ENCODE results near the gene SLC2A3. TPM values are rescaled to one million over a fixed set of nuclear protein-coding genes. Genes with fewer than 3 reads are reported as not detected.

Gene SLC2A3
- total and polyA plus RNA-seq, 4 donors: 2.1 to 20.6 (median 7.0) TPM

DNA sequence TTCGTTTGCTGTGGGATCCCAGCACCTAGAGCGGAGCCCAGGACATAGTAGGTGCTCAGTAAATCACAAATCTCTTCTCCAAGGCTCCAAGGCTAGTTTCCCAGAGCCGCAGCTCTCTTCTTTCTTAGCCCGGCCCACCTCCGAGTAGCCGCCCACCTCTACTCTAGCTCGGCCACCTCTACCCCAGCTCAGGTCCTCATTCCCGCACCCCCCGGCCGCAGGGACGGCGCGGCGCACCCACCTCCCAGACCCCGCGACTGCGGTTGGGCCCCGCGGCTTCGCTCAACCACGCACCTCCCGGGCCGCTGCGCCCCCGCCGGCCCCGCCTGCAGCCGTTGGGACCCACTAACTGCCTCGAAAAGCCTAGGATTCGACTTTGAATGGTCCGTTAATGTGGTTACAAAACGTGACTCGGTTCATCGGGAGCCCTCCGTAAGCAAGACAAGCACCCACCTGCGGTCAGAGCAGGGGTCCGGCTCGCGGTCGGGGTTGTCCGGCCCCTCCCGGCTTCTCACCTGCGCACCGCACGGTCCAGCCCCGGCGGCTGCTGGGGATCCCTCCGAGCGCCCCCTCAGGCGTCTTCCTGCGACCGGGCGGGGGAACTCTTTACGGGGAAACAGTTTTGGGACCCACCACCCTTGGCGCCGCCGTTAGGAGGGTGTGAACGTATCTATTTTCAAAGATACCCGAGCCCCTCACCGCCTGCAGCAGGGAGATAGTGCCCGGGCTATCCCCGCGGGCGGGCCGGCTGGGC, 63.2 kb downstream of the SLC2A3 start, which contains the start of gene SLC2A14:
Gene SLC2A14, minus strand, starts transcription at position 350 of the 754 bp plus-strand sequence. CDS start 3,035 bp downstream, outside the sequence.
- Histone ChIP-seq H3K27ac (ENCODE audit: low read depth in 1 of 2, low read length in 2 of 2) (no peak within 1 kb of the TSS), H3K9ac (ENCODE audit: low read depth in 1 of 2, low read length in 2 of 2) (no peak within 1 kb of the TSS)

DNA sequence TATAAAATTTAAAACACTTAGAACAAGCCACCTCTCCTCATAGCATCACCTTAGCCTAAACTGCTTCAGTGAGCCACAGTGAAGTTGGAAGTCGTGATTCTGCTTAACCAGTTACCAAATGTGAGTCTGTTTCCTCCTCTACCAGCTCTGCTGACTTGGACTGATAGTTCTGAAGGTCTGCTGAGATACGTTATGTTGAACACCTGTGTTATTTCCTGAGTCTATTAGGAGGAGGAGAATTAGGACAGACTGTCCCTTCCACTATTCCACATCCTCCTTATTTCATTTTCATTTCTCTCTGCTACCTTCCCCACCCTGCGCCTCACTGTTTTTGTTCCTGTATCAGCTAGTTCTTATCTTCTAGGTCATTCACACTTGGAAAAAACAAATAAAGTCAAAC, 65.7 kb downstream of the SLC2A3 start:
- Histone ChIP-seq H3K9me3 (ENCODE audit: control insufficient read depth in 4 of 4, low read length in 3 of 4) (no peaks in the 10 kb centered on the region), H3K27ac (ENCODE audit: low read depth in 1 of 2, low read length in 2 of 2) (no peak overlapping the region), H3K9ac (ENCODE audit: low read depth in 1 of 2, low read length in 2 of 2) (no peak overlapping the region), H3K4me1 (ENCODE audit: control insufficient read depth in 4 of 4, insufficient read depth in 4 of 4, low read length in 3 of 4) (peaks cover 0 to 2% (median 0%) of the 10 kb centered on the region in 4 donors), H3K27me3 (ENCODE audit: control insufficient read depth in 4 of 4, insufficient read depth in 4 of 4, low read length in 3 of 4) (peaks cover 0 to 6% (median 0%) of the 10 kb centered on the region in 4 donors), H3K36me3 (ENCODE audit: control insufficient read depth in 4 of 4, insufficient read depth in 3 of 4, low read depth in 1 of 4, low read length in 3 of 4) (no peaks in the 10 kb centered on the region), H3K4me3 (ENCODE audit: low read depth in 1 of 3, low read length in 3 of 3) (no peak overlapping the region)
- TF ChIP-seq EGR1 (IDR thresholded peaks at IDR 0.05; ENCODE audit: low read depth in 2 of 2) (no peak), FOXA1 (IDR thresholded peaks at IDR 0.05) (no peak), JUND (IDR thresholded peaks at IDR 0.05) (no peak), HNF4A (conservative IDR thresholded peaks at IDR 0.05) (no peak), SP1 (IDR thresholded peaks at IDR 0.05) (no peak), GABPA (IDR thresholded peaks at IDR 0.05 in 1 of 2, conservative IDR thresholded peaks at IDR 0.05 in 1 of 2) (no peak), TAF1 (conservative IDR thresholded peaks at IDR 0.05) (no peak), REST (IDR thresholded peaks at IDR 0.05) (no peak), CTCF (IDR thresholded peaks at IDR 0.05; ENCODE audit: low read depth, low read length, missing input control) (no peak)
- TF ChIP-seq, protein P1, sequence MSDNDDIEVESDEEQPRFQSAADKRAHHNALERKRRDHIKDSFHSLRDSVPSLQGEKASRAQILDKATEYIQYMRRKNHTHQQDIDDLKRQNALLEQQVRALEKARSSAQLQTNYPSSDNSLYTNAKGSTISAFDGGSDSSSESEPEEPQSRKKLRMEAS (IDR thresholded peaks at IDR 0.05): no peak
- DNase-seq (ENCODE audit: low spot score): no peak
- 46% methylated on average over 3 of the region's 3 CpGs for whole genome bisulfite sequencing

More for the DNA sequence above, 63.2 kb downstream of the SLC2A3 start, which contains the start of gene SLC2A14:
- 21% methylated on average over 65 of the region's 65 CpGs for WGBS
- Histone ChIP-seq H3K4me3 (ENCODE audit: low read depth in 1 of 3, low read length in 3 of 3) (peak within 1 kb of the TSS in 1 of 3 donors; percentile 1), H3K9me3 (ENCODE audit: control insufficient read depth in 4 of 4, low read length in 3 of 4) (no peaks in the 10 kb centered on the region), H3K36me3 (ENCODE audit: control insufficient read depth in 4 of 4, insufficient read depth in 3 of 4, low read depth in 1 of 4, low read length in 3 of 4) (no peaks in the 10 kb centered on the region), H3K4me1 (ENCODE audit: control insufficient read depth in 4 of 4, insufficient read depth in 4 of 4, low read length in 3 of 4) (peaks cover 0 to 2% (median 0%) of the 10 kb centered on the region in 4 donors), H3K27me3 (ENCODE audit: control insufficient read depth in 4 of 4, insufficient read depth in 4 of 4, low read length in 3 of 4) (peaks cover 0 to 6% (median 0%) of the 10 kb centered on the region in 4 donors)
- peak; percentile 83 for DNase-seq (ENCODE audit: low spot score)
- no peak for TF ChIP-seq FOXA2 (IDR thresholded peaks at IDR 0.05)
- TF ChIP-seq, protein P2, sequence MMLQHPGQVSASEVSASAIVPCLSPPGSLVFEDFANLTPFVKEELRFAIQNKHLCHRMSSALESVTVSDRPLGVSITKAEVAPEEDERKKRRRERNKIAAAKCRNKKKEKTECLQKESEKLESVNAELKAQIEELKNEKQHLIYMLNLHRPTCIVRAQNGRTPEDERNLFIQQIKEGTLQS (IDR thresholded peaks at IDR 0.05): no peak
- TF ChIP-seq, protein P1 (IDR thresholded peaks at IDR 0.05): no peak
- TF ChIP-seq TAF1 (conservative IDR thresholded peaks at IDR 0.05): no peak

Small RNA genes lying within 50 kb of the gene (small RNA-seq; reads per million reads assigned to genes)
- gene RF00019: not detected

Other genes starting within 250 kb of the SLC2A3 start
- not detected for gene GDF3, start 240.4 kb downstream of the SLC2A3 start, total RNA-seq
- gene GDF3, start 240.4 kb downstream of the SLC2A3 start, polyA plus RNA-seq: not detected
- gene DPPA3, start 224.8 kb downstream of the SLC2A3 start, total RNA-seq: not detected
- gene DPPA3, start 224.8 kb downstream of the SLC2A3 start, polyA plus RNA-seq: not detected
- gene CLEC4C, start 188.8 kb downstream of the SLC2A3 start, total RNA-seq: under 1 TPM in 1 of 2 donors, not detected in 1; 0.33 TPM
- not detected for gene CLEC4C, start 188.8 kb downstream of the SLC2A3 start, polyA plus RNA-seq
- not detected for gene NANOGNB, start 171.0 kb downstream of the SLC2A3 start, total RNA-seq
- gene NANOGNB, start 171.0 kb downstream of the SLC2A3 start, polyA plus RNA-seq: not detected
- gene NANOG, start 146.8 kb downstream of the SLC2A3 start, total RNA-seq: under 1 TPM in 1 of 2 donors, not detected in 1; 0.17 TPM
- under 1 TPM in 1 of 2 donors, not detected in 1; 0.11 TPM for gene NANOG, start 146.8 kb downstream of the SLC2A3 start, polyA plus RNA-seq
- gene SLC2A14, start 63.3 kb downstream of the SLC2A3 start, total RNA-seq: 10 to 100 TPM in 1 of 2 donors, not detected in 1; 22.7 TPM
- not detected for gene SLC2A14, start 63.3 kb downstream of the SLC2A3 start, polyA plus RNA-seq
- gene FOXJ2, start 96.5 kb upstream of the SLC2A3 start, total RNA-seq: 1 to 10 TPM; 4.1 to 9.2 TPM
- gene FOXJ2, start 96.5 kb upstream of the SLC2A3 start, polyA plus RNA-seq: 1 to 10 TPM; 2.3 to 3.3 TPM
- 1 to 10 TPM; 4.0 to 8.8 TPM for gene C3AR1, start 130.2 kb upstream of the SLC2A3 start, total RNA-seq
- gene C3AR1, start 130.2 kb upstream of the SLC2A3 start, polyA plus RNA-seq: 1 to 10 TPM; 1.5 to 5.9 TPM
- 10 to 100 TPM; 19.3 to 24.9 TPM for gene NECAP1, start 146.1 kb upstream of the SLC2A3 start, total RNA-seq
- gene NECAP1, start 146.1 kb upstream of the SLC2A3 start, polyA plus RNA-seq: 10 to 100 TPM; 13.4 to 14.6 TPM
- 1 to 10 TPM in 1 of 2 donors, under 1 TPM in 1; 0.67 to 2.2 TPM for gene CLEC4A, start 187.4 kb upstream of the SLC2A3 start, total RNA-seq
- 1 to 10 TPM in 1 of 2 donors, under 1 TPM in 1; 0.98 to 2.5 TPM for gene CLEC4A, start 187.4 kb upstream of the SLC2A3 start, polyA plus RNA-seq
- not detected for gene ZNF705A, start 220.8 kb upstream of the SLC2A3 start, total RNA-seq
- gene ZNF705A, start 220.8 kb upstream of the SLC2A3 start, polyA plus RNA-seq: not detected

Measured in liver (tissue), 10 donors.